ENCODE results near the gene AKT1S1. TPM values are rescaled to one million over a fixed set of nuclear protein-coding genes. Genes with fewer than 3 reads are reported as not detected.

AKT1S1 gene
- total RNA-seq, 1 experiment from 2014 or later = 42.3 TPM

DNA sequence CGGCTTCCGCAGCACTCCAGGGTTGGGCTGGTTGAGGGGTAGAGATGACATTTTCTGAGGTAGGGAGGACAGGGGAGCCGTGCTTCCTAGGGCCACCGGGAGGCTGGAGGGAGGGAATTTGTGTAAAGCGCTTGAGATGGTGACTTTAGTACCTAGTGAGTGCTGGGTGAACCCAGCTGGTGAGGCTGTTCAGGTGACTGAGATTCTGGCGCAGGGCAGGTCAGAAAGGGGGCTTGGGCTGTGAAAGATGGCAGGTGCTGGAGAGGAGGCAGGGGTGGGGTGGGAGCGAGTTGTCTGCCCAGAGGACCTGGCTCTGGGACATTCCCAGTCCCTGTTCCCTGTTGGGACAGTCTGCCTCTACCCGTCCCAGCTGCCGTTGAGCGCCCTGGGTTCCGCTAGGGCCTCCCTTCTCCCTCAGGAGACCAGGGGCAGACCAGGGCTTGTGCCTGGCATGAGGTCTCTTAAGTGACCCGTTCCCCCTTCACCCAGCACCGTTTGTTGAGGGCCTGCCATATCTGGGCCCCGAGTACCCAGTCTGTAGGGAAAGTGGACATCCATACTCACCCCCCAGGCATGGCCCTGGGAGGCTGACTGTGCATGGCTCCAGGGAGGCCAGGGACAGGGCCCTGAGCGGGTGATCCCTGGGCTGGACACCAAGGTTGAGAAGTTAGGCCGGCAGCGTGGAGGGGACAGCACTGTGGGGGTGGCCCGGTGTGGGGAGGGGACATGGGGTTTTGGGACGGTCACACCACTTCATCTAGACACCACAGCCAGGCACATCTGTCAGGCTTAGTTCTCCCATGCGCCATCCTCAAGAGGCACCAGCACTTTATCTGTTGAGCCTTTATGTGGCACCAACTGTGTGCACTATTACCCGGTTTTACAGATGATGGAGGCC is 21.2 kb downstream of the AKT1S1 start:
- Histone ChIP-seq H2AFZ (ENCODE audit: low read length) (no peak overlapping the region), H3K36me3 (ENCODE audit: low read depth, low read length) (peaks cover 33% of the 10 kb centered on the region), H3K79me2 (ENCODE audit: low read length) (peaks cover 29% of the 10 kb centered on the region), H3K9ac (ENCODE audit: low read length) (no peak overlapping the region), H3F3A (ENCODE audit: low read length, unreplicated experiment) (peaks cover 5% of the 10 kb centered on the region), H4K20me1 (ENCODE audit: low read length) (peaks cover 29% of the 10 kb centered on the region; the same call in 1 of the 2 replicates), H3K27ac (ENCODE audit: low read length) (no peak overlapping the region), H3K4me2 (ENCODE audit: low read length) (no peak overlapping the region), H3K9me2 (replicated peaks; ENCODE audit: low read length) (no peaks in the 10 kb centered on the region), H3K4me3 (ENCODE audit: low read length) (no peak overlapping the region), H3K9me3 (ENCODE audit: low read length) (no peaks in the 10 kb centered on the region), H3K4me1 (ENCODE audit: insufficient read depth, low read length) (peaks cover 12% of the 10 kb centered on the region; the same call in 1 of the 2 replicates), H3K27me3 (ENCODE audit: low read length) (no peaks in the 10 kb centered on the region)
- ChIA-PET CTCF (no interaction called here), POLR2A (ENCODE audit: unreplicated experiment) (no interaction called here)
- DNase-seq (peak; percentile 24), ATAC-seq (peak; percentile 0; the same call in 1 of the 2 replicates)
- TF ChIP-seq, protein P1, sequence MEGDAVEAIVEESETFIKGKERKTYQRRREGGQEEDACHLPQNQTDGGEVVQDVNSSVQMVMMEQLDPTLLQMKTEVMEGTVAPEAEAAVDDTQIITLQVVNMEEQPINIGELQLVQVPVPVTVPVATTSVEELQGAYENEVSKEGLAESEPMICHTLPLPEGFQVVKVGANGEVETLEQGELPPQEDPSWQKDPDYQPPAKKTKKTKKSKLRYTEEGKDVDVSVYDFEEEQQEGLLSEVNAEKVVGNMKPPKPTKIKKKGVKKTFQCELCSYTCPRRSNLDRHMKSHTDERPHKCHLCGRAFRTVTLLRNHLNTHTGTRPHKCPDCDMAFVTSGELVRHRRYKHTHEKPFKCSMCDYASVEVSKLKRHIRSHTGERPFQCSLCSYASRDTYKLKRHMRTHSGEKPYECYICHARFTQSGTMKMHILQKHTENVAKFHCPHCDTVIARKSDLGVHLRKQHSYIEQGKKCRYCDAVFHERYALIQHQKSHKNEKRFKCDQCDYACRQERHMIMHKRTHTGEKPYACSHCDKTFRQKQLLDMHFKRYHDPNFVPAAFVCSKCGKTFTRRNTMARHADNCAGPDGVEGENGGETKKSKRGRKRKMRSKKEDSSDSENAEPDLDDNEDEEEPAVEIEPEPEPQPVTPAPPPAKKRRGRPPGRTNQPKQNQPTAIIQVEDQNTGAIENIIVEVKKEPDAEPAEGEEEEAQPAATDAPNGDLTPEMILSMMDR (conservative IDR thresholded peaks at IDR 0.05; ENCODE audit: low read depth, low read length) = no peak
- no peak for TF ChIP-seq EZH2 (IDR thresholded peaks at IDR 0.05; ENCODE audit: low read length, unreplicated experiment)
- TF ChIP-seq EZH2phosphoT487 (IDR thresholded peaks at IDR 0.05; ENCODE audit: borderline replicate concordance, low read length) = no peak
- intact Hi-C loops (cut with micrococcal nuclease) = no loop called here
- BruUV-seq (replicated peaks) = no TSS peak

DNA sequence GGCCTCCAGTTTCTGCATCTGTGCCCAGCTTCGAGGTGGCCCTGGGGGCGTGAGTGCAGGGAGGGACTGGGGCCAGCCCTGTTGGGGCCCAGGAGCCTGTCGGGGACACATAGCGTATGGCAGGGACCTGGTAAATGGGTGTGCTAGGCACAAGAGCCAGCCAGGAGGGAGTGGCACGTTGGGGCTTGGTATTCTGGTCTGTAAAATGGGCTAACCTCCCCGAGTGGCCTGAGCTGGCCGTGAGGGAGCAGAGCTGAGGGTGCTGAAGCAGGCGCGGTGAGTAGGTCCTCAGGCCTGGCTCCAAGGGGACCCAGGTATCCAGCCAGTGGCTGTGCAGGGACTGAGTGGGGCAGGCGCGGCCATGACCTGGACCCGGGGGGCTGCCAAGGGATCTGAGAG is 21.9 kb downstream of the AKT1S1 start:
- no peaks in the 10 kb centered on the region for H3K9me3 ChIP-seq (ENCODE audit: low read length)

More for the DNA sequence above, 21.9 kb downstream of the AKT1S1 start:
- Histone ChIP-seq H3K9ac (ENCODE audit: low read length) (no peak overlapping the region), H3K4me1 (ENCODE audit: insufficient read depth, low read length) (peaks cover 13% of the 10 kb centered on the region; the same call in 1 of the 2 replicates), H4K20me1 (ENCODE audit: low read length) (peaks cover 29% of the 10 kb centered on the region; the same call in 1 of the 2 replicates), H3K4me3 (ENCODE audit: low read length) (no peak overlapping the region), H3K9me2 (replicated peaks; ENCODE audit: low read length) (no peaks in the 10 kb centered on the region), H3K27ac (ENCODE audit: low read length) (no peak overlapping the region), H3K4me2 (ENCODE audit: low read length) (no peak overlapping the region), H2AFZ (ENCODE audit: low read length) (no peak overlapping the region), H3K27me3 (ENCODE audit: low read length) (no peaks in the 10 kb centered on the region), H3K79me2 (ENCODE audit: low read length) (peaks cover 29% of the 10 kb centered on the region), H3K36me3 (ENCODE audit: low read depth, low read length) (peaks cover 27% of the 10 kb centered on the region), H3F3A (ENCODE audit: low read length, unreplicated experiment) (peaks cover 5% of the 10 kb centered on the region)
- no peak for DNase-seq
- BruUV-seq (replicated peaks) = no TSS peak
- ChIA-PET CTCF (no interaction called here), POLR2A (ENCODE audit: unreplicated experiment) (no interaction called here)
- TF ChIP-seq, protein P1 (conservative IDR thresholded peaks at IDR 0.05; ENCODE audit: low read depth, low read length) = no peak
- TF ChIP-seq EZH2 (IDR thresholded peaks at IDR 0.05; ENCODE audit: low read length, unreplicated experiment) (no peak), EZH2phosphoT487 (IDR thresholded peaks at IDR 0.05; ENCODE audit: borderline replicate concordance, low read length) (no peak)
- intact Hi-C loops (cut with micrococcal nuclease) = no loop called here
- no peak for ATAC-seq

Data from PC-3 (cell line).